Cerebellar nuclear complex (tissue), 1 donor: Measurements from ENCODE around the gene FRK.
"Not testable (repeated sequence)": the region's sequence is repeated elsewhere in the genome, so short reads cannot be mapped to it uniquely, and the experiment has no call there.

Experiments used
- DNase-seq, 2 experiments: peaks; one replicate each; lab custom pipeline; 2025; lab: John Stamatoyannopoulos, UW

The FRK gene

GRCh38 chr6:115888687-115889470, 171.8 kb downstream of the FRK start:
- not testable (repeated sequence) for DNase-seq

DNA sequence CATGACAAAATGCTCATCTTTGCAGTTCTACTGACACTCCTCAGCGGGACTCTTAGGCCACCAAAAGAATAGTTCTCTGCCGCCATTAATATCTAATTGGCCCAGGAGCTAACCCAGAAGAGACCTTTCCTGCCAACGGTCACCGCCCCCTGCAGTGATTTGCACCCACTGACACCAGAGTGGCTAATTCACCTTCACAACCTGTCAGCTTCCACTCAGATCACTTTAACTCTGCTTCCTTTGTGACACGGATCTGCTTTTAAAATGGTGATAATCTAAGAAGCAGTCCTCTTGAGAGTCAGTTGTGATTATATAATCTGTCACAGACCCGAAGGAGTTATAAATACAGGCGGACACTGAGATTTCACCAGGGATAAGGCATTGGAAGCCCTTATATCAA, 172.8 kb downstream of the FRK start:
- DNase-seq, result no peak

GRCh38 chr6:115885636-115886366, 174.9 kb downstream of the FRK start:
- no peak for DNase-seq

DNA sequence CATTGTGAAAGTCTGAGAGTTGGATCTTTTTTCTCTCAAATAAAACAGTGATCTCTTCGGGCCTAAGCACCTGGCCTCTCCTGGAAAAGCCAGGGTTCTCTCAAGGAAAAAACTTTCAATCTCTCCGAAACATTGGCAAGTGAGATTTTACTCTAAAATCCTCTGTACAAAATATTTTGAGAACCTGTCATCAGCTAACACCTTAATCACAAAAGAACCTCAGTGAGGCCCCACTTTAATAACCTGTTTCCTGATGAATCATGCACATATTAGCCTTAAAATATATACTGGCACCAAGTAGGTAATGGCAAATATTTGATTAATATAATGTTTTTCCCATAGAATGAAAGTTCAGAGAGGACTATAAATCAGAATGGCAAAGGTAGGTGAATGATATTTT, 177.9 kb downstream of the FRK start:
- no peak for DNase-seq

GRCh38 chr6:115882174-115882573, 178.5 kb downstream of the FRK start:
- no peak for DNase-seq
